Ovary (tissue), 3 donors: ENCODE results near the gene POLE4.

ENCODE experiments used
- EP300 ChIP-seq: sonication (generic); formaldehyde crosslinking; IDR thresholded peaks from one replicate; pipeline ENCODE4 v1.6.1; 2017; ENCODE audit warnings: antibody characterized with exemption
- POLR2A ChIP-seq: fragments of 450-650 bp; IDR thresholded peaks from one replicate; pipeline ENCODE4 v1.6.1; 2017; ENCODE audit warnings: antibody characterized with exemption, mild to moderate bottlenecking, moderate library complexity
- TF ChIP-seq, protein P1 (sequence below), 3 donors: fragments of 450-650 bp in 2 of 3; fragments of 200-600 bp in 1 of 3; IDR thresholded peaks; one replicate each; pipeline versions ENCODE4 v1.5.1 to v1.8.0; 2016 to 2022; ENCODE audit warnings: antibody characterized with exemption in 3 of 3, mild to moderate bottlenecking in 1 of 3
- donor health status: DM: no; HTN: no; CAD: no.

- TF ChIP-seq EP300 (no peak), POLR2A (no peak)
- TF ChIP-seq, protein P1, sequence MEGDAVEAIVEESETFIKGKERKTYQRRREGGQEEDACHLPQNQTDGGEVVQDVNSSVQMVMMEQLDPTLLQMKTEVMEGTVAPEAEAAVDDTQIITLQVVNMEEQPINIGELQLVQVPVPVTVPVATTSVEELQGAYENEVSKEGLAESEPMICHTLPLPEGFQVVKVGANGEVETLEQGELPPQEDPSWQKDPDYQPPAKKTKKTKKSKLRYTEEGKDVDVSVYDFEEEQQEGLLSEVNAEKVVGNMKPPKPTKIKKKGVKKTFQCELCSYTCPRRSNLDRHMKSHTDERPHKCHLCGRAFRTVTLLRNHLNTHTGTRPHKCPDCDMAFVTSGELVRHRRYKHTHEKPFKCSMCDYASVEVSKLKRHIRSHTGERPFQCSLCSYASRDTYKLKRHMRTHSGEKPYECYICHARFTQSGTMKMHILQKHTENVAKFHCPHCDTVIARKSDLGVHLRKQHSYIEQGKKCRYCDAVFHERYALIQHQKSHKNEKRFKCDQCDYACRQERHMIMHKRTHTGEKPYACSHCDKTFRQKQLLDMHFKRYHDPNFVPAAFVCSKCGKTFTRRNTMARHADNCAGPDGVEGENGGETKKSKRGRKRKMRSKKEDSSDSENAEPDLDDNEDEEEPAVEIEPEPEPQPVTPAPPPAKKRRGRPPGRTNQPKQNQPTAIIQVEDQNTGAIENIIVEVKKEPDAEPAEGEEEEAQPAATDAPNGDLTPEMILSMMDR (IDR thresholded peaks at IDR 0.05), result no peak
Measured at GRCh38 chr2:74930811-74931486, 27.5 kb upstream of the POLE4 start.
